Mesendoderm (in vitro differentiated cells): Measurements from ENCODE around the gene NECAB2.

Experiments used
- DNase-seq: peaks from one replicate; pipeline ENCODE4 v3.0.0; 2013
- H2AK5ac ChIP-seq: 2 replicates; pipeline ENCODE4 v1.6.1; 2013; ENCODE audit warnings: low read length, inconsistent platforms
- H2BK120ac ChIP-seq: 2 replicates; pipeline ENCODE4 v1.6.1; 2013; ENCODE audit warnings: low read depth, mild to moderate bottlenecking, low read length, moderate library complexity, mixed read lengths
- H2BK15ac ChIP-seq: replicated peaks from 2 replicates; pipeline ENCODE4 v1.6.1; 2013; ENCODE audit warnings: low read depth, mild to moderate bottlenecking, moderate library complexity
- H2BK5ac ChIP-seq: 2 replicates; pipeline ENCODE4 v1.6.1; 2013; ENCODE audit warnings: low read length, inconsistent platforms
- H3K18ac ChIP-seq: 2 replicates; pipeline ENCODE4 v1.6.1; 2013; ENCODE audit warnings: mild to moderate bottlenecking, low read length, mixed read lengths
- H3K23ac ChIP-seq: one replicate; pipeline ENCODE4 v1.6.1; 2013; ENCODE audit warnings: low read length
- H3K27ac ChIP-seq: 2 replicates; pipeline ENCODE4 v1.5.1; 2013; ENCODE audit warnings: low read depth, mild to moderate bottlenecking, inconsistent platforms, low read length, moderate library complexity
- H3K27me3 ChIP-seq: 2 replicates; pipeline ENCODE4 v1.6.1; 2013; ENCODE audit warnings: low read length, control low read depth, mild to moderate bottlenecking, inconsistent platforms; ENCODE audit not compliant: insufficient read depth, poor library complexity
- H3K36me3 ChIP-seq: 2 replicates; pipeline ENCODE4 v1.6.1; 2013; ENCODE audit warnings: low read length, inconsistent platforms; ENCODE audit not compliant: control insufficient read depth, insufficient read depth
- H3K4ac ChIP-seq: one replicate; pipeline ENCODE4 v1.6.1; 2013; ENCODE audit warnings: low read depth, mild to moderate bottlenecking, low read length, moderate library complexity
- H3K4me1 ChIP-seq: 2 replicates; pipeline ENCODE4 v1.6.1; 2013; ENCODE audit warnings: low read depth, low read length, inconsistent platforms; ENCODE audit not compliant: control insufficient read depth
- H3K4me2 ChIP-seq: 2 replicates; pipeline ENCODE4 v1.6.1; 2013; ENCODE audit warnings: low read length
- H3K4me3 ChIP-seq: 2 replicates; pipeline ENCODE4 v1.5.1; 2013; ENCODE audit warnings: mild to moderate bottlenecking, low read length
- H3K56ac ChIP-seq: one replicate; pipeline ENCODE4 v1.6.1; 2013; ENCODE audit warnings: low read length
- H3K79me1 ChIP-seq: 2 replicates; pipeline ENCODE4 v1.6.1; 2013; ENCODE audit warnings: low read length, inconsistent platforms
- H3K79me2 ChIP-seq: 2 replicates; pipeline ENCODE4 v1.6.1; 2013; ENCODE audit warnings: mild to moderate bottlenecking, low read length; ENCODE audit not compliant: control insufficient read depth, insufficient read depth
- H3K9ac ChIP-seq: 2 replicates; pipeline ENCODE4 v1.6.1; 2013; ENCODE audit warnings: low read length, inconsistent platforms
- H4K5ac ChIP-seq: one replicate; pipeline ENCODE4 v1.6.1; 2013; ENCODE audit warnings: low read length
- H4K8ac ChIP-seq: one replicate; pipeline ENCODE4 v1.6.1; 2013; ENCODE audit warnings: low read depth, mild to moderate bottlenecking, control low read depth, low read length, moderate library complexity
- WGBS: extraction: QIAGEN DNeasy Blood & Tissue Kit; methylation state at CpG from one replicate; pipeline ENCODE4 v1.1.7; 2013; ENCODE audit warnings: low lambda C conversion rate, missing lambda C conversion rate; ENCODE audit not compliant: insufficient coverage; ENCODE audit errors: extremely low coverage; 5-methylcytosine and 5-hydroxymethylcytosine counted together

The NECAB2 gene

DNA sequence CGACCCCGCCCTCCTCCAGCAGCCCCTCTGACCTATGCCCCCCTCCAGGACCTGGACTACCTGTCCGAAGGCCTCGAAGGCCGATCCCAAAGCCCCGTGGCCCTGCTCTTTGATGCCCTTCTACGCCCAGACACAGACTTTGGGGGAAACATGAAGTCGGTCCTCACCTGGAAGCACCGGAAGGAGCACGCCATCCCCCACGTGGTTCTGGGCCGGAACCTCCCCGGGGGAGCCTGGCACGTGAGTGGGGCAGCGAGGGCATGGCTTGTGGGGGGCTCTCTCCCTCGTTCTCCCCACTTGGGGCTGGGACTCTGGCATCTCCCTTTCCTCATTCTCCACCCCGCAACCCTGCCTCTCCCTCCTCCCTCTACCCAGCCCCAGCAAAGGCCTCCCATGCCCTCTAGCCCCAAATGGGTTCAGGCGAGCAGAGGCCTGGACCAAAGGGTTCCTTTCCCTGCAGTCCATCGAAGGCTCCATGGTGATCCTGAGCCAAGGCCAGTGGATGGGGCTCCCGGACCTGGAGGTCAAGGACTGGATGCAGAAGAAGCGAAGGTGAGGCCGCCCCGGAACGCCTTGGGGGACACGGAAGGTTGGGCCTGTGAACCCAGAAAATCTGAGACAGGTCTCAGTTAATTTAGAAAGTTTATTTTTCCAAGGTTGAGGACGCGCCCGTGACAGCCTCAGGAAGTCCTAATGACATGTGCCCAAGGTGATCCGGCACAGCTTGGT, 7.4 kb upstream of the NECAB2 start:
- no peak overlapping the region for H3K4me3 ChIP-seq
- no peaks in the 10 kb centered on the region for H3K79me2 ChIP-seq
- no peak overlapping the region for H2BK5ac ChIP-seq
- H3K23ac ChIP-seq = no peak overlapping the region
- H3K9ac ChIP-seq = no peak overlapping the region
- H4K8ac ChIP-seq = no peak overlapping the region
- no peak overlapping the region for H2BK15ac ChIP-seq
- H3K4me2 ChIP-seq = no peak overlapping the region
- no peak for DNase-seq
- H2BK120ac ChIP-seq = no peak overlapping the region
- no peaks in the 10 kb centered on the region for H3K36me3 ChIP-seq
- no CpG with 5 or more reads among the region's 29 CpGs for WGBS
- no peaks in the 10 kb centered on the region for H3K27me3 ChIP-seq
- H3K56ac ChIP-seq = peak overlapping the region; percentile 50
- H3K27ac ChIP-seq = no peak overlapping the region
- H3K4ac ChIP-seq = no peak overlapping the region
- no peaks in the 10 kb centered on the region for H3K79me1 ChIP-seq
- no peak overlapping the region for H2AK5ac ChIP-seq
- no peaks in the 10 kb centered on the region for H3K4me1 ChIP-seq
- H3K18ac ChIP-seq = no peak overlapping the region
- no peak overlapping the region for H4K5ac ChIP-seq

DNA sequence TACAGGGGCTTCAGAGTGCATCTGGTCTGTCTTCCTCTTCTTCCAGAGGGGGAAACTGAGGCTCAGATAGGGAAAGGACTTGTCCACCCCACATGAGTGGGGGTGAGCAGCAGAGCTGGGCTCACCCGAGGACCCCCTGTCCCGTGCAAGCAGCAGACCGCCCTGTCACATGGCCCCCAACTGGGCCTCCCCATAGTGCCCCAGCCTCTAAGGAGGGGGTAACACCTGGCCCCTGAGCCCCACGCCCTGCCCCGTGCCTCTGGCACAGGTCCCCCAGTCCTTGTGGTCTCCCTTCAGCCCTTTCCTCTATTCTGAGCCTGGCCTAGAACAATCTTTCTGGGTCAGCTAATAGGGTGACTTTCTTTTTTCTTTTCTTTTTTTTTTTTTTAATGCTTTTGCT, 6.5 kb upstream of the NECAB2 start:
- no peak overlapping the region for H2BK120ac ChIP-seq
- H3K56ac ChIP-seq = no peak overlapping the region
- H3K79me2 ChIP-seq = no peaks in the 10 kb centered on the region
- no peak overlapping the region for H4K8ac ChIP-seq
- H3K79me1 ChIP-seq = no peaks in the 10 kb centered on the region
- no peak overlapping the region for H3K9ac ChIP-seq
- no peak overlapping the region for H3K4ac ChIP-seq
- H2BK5ac ChIP-seq = no peak overlapping the region
- no peak for DNase-seq
- no peaks in the 10 kb centered on the region for H3K4me1 ChIP-seq
- no CpG with 5 or more reads among the region's 5 CpGs for WGBS
- no peak overlapping the region for H3K18ac ChIP-seq
- H3K4me2 ChIP-seq = no peak overlapping the region
- no peak overlapping the region for H3K4me3 ChIP-seq
- no peaks in the 10 kb centered on the region for H3K27me3 ChIP-seq
- H2AK5ac ChIP-seq = no peak overlapping the region
- no peak overlapping the region for H3K23ac ChIP-seq
- H3K27ac ChIP-seq = no peak overlapping the region
- H3K36me3 ChIP-seq = no peaks in the 10 kb centered on the region
- no peak overlapping the region for H2BK15ac ChIP-seq
- no peak overlapping the region for H4K5ac ChIP-seq

DNA sequence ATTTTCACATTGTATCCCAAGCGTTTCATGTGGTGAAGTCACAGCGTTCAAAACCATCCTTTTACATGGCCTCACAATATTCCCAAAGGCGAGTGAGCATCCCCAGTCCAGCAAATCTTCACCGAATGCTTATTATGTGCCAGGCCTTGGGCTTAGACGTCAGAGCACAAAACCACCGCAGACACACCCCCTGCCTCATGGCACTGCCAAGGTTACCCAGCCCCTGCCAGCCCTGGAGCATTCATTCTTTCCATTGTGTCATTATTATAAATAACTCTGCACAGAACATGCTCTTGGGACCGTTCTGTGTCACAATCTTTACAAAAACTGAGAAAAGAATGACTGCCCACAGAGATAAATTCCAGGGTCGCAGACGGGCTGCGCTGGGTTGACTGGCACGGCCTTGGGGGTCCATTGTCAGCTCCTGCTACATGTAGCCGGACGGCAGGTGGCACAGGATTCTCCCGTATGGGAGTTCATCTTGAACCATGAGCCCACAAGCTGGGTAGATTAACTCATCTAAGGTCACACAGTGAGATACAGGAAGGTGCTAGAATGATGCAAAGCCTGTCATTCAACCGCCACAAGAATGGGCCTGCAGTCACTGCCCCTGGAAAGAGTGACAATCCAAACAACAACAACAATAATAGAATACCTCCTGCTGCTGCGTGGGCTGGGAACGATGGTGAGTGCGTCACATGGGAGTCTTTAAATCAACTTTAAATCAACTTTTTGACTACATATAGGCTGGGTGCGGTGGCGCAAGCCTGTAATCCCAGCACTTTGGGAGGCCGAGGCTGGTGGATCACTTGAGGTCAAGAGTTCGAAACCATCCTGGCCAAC, 4.5 kb upstream of the NECAB2 start:
- Histone ChIP-seq H3K23ac (no peak overlapping the region), H2BK120ac (no peak overlapping the region), H2BK15ac (no peak overlapping the region), H4K5ac (no peak overlapping the region), H3K79me1 (no peaks in the 10 kb centered on the region), H3K4ac (no peak overlapping the region), H3K18ac (no peak overlapping the region), H2BK5ac (no peak overlapping the region), H3K79me2 (no peaks in the 10 kb centered on the region), H3K36me3 (no peaks in the 10 kb centered on the region), H3K56ac (no peak overlapping the region), H3K9ac (no peak overlapping the region), H3K4me2 (no peak overlapping the region), H3K27me3 (no peaks in the 10 kb centered on the region), H4K8ac (no peak overlapping the region), H2AK5ac (no peak overlapping the region), H3K4me3 (no peak overlapping the region), H3K4me1 (no peaks in the 10 kb centered on the region), H3K27ac (no peak overlapping the region)
- no CpG with 5 or more reads among the region's 22 CpGs for whole genome bisulfite sequencing
- no peak for DNase-seq

DNA sequence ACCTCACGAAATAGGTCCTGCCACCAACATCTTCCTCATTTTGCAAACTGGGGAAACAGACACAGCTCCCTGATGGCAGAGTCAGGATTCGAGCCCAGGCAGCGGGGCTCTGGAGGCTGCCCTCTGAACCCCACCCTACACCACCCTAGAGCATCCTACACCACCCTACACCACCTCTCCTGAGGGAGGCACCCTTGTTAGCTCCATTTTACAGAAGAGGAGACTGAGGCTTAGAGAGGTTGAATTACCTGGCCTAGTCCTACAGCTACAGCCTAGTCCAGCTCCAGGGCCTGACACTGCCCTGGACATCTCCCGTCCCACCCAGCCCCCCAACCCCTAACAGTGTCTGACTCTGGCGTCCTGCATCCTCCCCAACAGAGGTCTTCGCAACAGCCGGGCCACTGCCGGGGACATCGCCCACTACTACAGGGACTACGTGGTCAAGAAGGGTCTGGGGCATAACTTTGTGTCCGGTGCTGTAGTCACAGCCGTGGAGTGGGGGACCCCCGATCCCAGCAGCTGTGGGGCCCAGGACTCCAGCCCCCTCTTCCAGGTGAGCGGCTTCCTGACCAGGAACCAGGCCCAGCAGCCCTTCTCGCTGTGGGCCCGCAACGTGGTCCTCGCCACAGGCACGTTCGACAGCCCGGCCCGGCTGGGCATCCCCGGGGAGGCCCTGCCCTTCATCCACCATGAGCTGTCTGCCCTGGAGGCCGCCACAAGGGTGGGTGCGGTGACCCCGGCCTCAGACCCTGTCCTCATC, 3.2 kb upstream of the NECAB2 start:
- H3K18ac ChIP-seq = no peak overlapping the region
- H3K27me3 ChIP-seq = peaks cover 3% of the 10 kb centered on the region
- H2BK5ac ChIP-seq = no peak overlapping the region
- H3K4me1 ChIP-seq = no peaks in the 10 kb centered on the region
- H2AK5ac ChIP-seq = no peak overlapping the region
- no peaks in the 10 kb centered on the region for H3K36me3 ChIP-seq
- no peaks in the 10 kb centered on the region for H3K79me1 ChIP-seq
- H3K4me3 ChIP-seq = no peak overlapping the region
- no peak overlapping the region for H3K9ac ChIP-seq
- no peak overlapping the region for H4K8ac ChIP-seq
- H3K27ac ChIP-seq = no peak overlapping the region
- H3K79me2 ChIP-seq = no peaks in the 10 kb centered on the region
- H4K5ac ChIP-seq = no peak overlapping the region
- no peak for DNase-seq
- no peak overlapping the region for H2BK15ac ChIP-seq
- H3K4ac ChIP-seq = no peak overlapping the region
- H3K56ac ChIP-seq = no peak overlapping the region
- no peak overlapping the region for H3K4me2 ChIP-seq
- WGBS = no CpG with 5 or more reads among the region's 26 CpGs
- no peak overlapping the region for H2BK120ac ChIP-seq
- H3K23ac ChIP-seq = no peak overlapping the region

DNA sequence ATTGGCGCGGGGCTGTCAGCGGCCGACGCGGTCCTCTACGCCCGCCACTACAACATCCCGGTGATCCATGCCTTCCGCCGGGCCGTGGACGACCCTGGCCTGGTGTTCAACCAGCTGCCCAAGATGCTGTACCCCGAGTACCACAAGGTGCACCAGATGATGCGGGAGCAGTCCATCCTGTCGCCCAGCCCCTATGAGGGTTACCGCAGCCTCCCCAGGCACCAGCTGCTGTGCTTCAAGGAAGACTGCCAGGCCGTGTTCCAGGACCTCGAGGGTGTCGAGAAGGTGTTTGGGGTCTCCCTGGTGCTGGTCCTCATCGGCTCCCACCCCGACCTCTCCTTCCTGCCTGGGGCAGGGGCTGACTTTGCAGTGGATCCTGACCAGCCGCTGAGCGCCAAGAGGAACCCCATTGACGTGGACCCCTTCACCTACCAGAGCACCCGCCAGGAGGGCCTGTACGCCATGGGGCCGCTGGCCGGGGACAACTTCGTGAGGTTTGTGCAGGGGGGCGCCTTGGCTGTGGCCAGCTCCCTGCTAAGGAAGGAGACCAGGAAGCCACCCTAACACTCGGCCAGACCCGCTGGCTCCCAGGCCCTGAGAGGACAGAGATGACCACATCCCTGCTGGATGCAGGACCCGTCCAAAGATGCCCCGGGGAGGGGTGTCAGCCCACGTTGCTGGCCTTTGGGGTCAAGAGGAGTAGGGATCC, 2.4 kb upstream of the NECAB2 start:
- Histone ChIP-seq H3K4me3 (no peak overlapping the region), H3K18ac (no peak overlapping the region), H3K4ac (no peak overlapping the region), H3K27me3 (peaks cover 3% of the 10 kb centered on the region), H3K36me3 (no peaks in the 10 kb centered on the region), H3K9ac (no peak overlapping the region), H3K27ac (no peak overlapping the region), H4K8ac (no peak overlapping the region), H3K79me2 (no peaks in the 10 kb centered on the region), H3K56ac (no peak overlapping the region), H2BK120ac (no peak overlapping the region), H3K79me1 (no peaks in the 10 kb centered on the region), H2BK15ac (no peak overlapping the region), H3K23ac (no peak overlapping the region), H2AK5ac (no peak overlapping the region), H4K5ac (no peak overlapping the region), H3K4me1 (no peaks in the 10 kb centered on the region), H2BK5ac (no peak overlapping the region), H3K4me2 (no peak overlapping the region)
- no CpG with 5 or more reads among the region's 36 CpGs for WGBS
- no peak for DNase-seq
